GM12878 (cell line): ENCODE results near the gene EIF2B4. TPM values are rescaled to one million over a fixed set of nuclear protein-coding genes. Genes with fewer than 3 reads are reported as not detected.

ENCODE experiments used
- ATAC-seq: fragments of 200-7000 bp; cut with Tn5 transposase; 3 replicates; pipeline ENCODE4 v1.9.1; 2020; ENCODE audit warnings: mild to moderate bottlenecking, moderate library complexity
- BruUV-seq: library from RNA; stranded (reverse); fragments of 400-500 nt; replicated peaks from 2 replicates; lab custom pipeline; 2021; lab: Mats Ljungman, UMichigan
- CTCF ChIA-PET: fragments of 300-600 bp; sonication (Branson Sonifier 250); formaldehyde crosslinking; extraction: SDS; loops from one replicate; lab custom pipeline; 2021; ENCODE audit warnings: inconsistent platforms; lab: Yijun Ruan, JAX
- POLR2A ChIA-PET: fragments of 350-600 bp; formaldehyde crosslinking; extraction: SDS; loops from one replicate; lab custom pipeline; 2021; ENCODE audit warnings: inconsistent platforms; lab: Charles Lee
- RAD21 ChIA-PET: fragments of 300-600 bp; sonication (Branson Sonifier 250); formaldehyde crosslinking; loops from one replicate; lab custom pipeline; 2023; ENCODE audit warnings: antibody characterized with exemption; ENCODE audit not compliant: unreplicated experiment; lab: Charles Lee
- SMC1A ChIA-PET: fragments of 300-600 bp; sonication (Branson Sonifier 250); formaldehyde crosslinking; loops from one replicate; lab custom pipeline; 2023; ENCODE audit not compliant: unreplicated experiment, uncharacterized antibody; lab: Charles Lee
- DNase-seq: peaks from one replicate; pipeline ENCODE4 v3.0.0-alpha.2; 2011; ENCODE audit warnings: low read depth, low spot score
- FAIRE-seq: peaks from 3 replicates; lab custom pipeline; 2011; peaks lifted over from hg19 to GRCh38; lab: Jason Lieb, UNC
- H2AFZ ChIP-seq: 2 replicates; pipeline ENCODE4 v1.6.0; 2011; ENCODE audit warnings: low read depth, low read length, control low read depth; ENCODE audit not compliant: control insufficient read depth
- H3K27ac ChIP-seq: 2 replicates; pipeline ENCODE4 v1.5.1; 2011; ENCODE audit warnings: control low read depth; ENCODE audit not compliant: control insufficient read depth, insufficient read depth
- H3K27me3 ChIP-seq, 2 experiments: replicated peaks in 1 of 2; 2 replicates each; pipeline versions ENCODE4 v1.6.0 to v1.6.1; 2011; ENCODE audit warnings: low read length in 1 of 2; ENCODE audit not compliant: control insufficient read depth in 2 of 2, insufficient read depth in 2 of 2
- H3K36me3 ChIP-seq, 2 experiments: 2 replicates each; pipeline ENCODE4 v1.5.1; 2011; ENCODE audit warnings: low read length in 1 of 2; ENCODE audit not compliant: control insufficient read depth in 2 of 2, insufficient read depth in 2 of 2
- H3K4me1 ChIP-seq: 2 replicates; pipeline ENCODE4 v1.6.1; 2011; ENCODE audit warnings: mild to moderate bottlenecking, low read length, moderate library complexity, mixed read lengths; ENCODE audit not compliant: control insufficient read depth, insufficient read depth
- H3K4me2 ChIP-seq: 2 replicates; pipeline ENCODE4 v1.6.0; 2011; ENCODE audit warnings: control low read depth; ENCODE audit not compliant: control insufficient read depth, insufficient read depth
- H3K4me3 ChIP-seq: fragments of 200-600 bp; sonication (generic); 2 replicates; pipeline ENCODE4 v1.5.1; 2016
- H3K79me2 ChIP-seq: 2 replicates; pipeline ENCODE4 v1.6.0; 2011; ENCODE audit warnings: low read length; ENCODE audit not compliant: control insufficient read depth, insufficient read depth
- H3K9ac ChIP-seq: 2 replicates; pipeline ENCODE4 v1.8.0; 2011; ENCODE audit warnings: low read length, control low read depth, mixed read lengths; ENCODE audit not compliant: control insufficient read depth, insufficient read depth
- H3K9me3 ChIP-seq: replicated peaks from 3 replicates; pipeline ENCODE4 v1.5.1; 2011; ENCODE audit warnings: mild to moderate bottlenecking, low read length; ENCODE audit not compliant: control insufficient read depth, insufficient read depth
- H4K20me1 ChIP-seq: 2 replicates; pipeline ENCODE4 v1.6.0; 2011; ENCODE audit not compliant: control insufficient read depth, insufficient read depth
- BACH1 ChIP-seq: fragments of 450-650 bp; IDR thresholded peaks from 2 replicates; pipeline ENCODE4 v1.6.1; 2017; ENCODE audit warnings: mild to moderate bottlenecking, borderline replicate concordance
- BCL11A ChIP-seq: IDR thresholded peaks from 2 replicates; pipeline ENCODE4 v1.6.1; 2011; ENCODE audit warnings: low read depth, low read length
- CBFB ChIP-seq: IDR thresholded peaks from 2 replicates; pipeline ENCODE4 v1.6.1; 2016; ENCODE audit warnings: antibody characterized with exemption, low read depth
- DPF2 ChIP-seq: fragments of 450-650 bp; IDR thresholded peaks from 2 replicates; pipeline ENCODE4 v1.6.1; 2017; ENCODE audit warnings: mild to moderate bottlenecking
- NR2C1 ChIP-seq: fragments of 450-650 bp; IDR thresholded peaks from 2 replicates; pipeline ENCODE4 v1.6.1; 2017; ENCODE audit warnings: antibody characterized with exemption, mild to moderate bottlenecking, moderate library complexity
- ZNF24 ChIP-seq: fragments of 450-650 bp; IDR thresholded peaks from 2 replicates; pipeline ENCODE4 v1.6.1; 2017; ENCODE audit warnings: antibody characterized with exemption, mild to moderate bottlenecking
- WGBS: methylation state at CpG from one replicate; pipeline ENCODE4 v1.1.6; 2016; ENCODE audit warnings: low lambda C conversion rate; ENCODE audit not compliant: insufficient replicate concordance, insufficient coverage; ENCODE audit errors: missing lambda C conversion rate; 5-methylcytosine and 5-hydroxymethylcytosine counted together
- in situ Hi-C: fragments of 300-500 bp; cut with MboI; formaldehyde crosslinking; loops from 9 replicates; pipeline ENCODE4 v1.14.3; 2018; ENCODE audit warnings: mixed read lengths
- intact Hi-C: fragments of 100-400 bp; cut with micrococcal nuclease; formaldehyde crosslinking; loops from one replicate; pipeline ENCODE4 v1.14.2; 2022; ENCODE audit not compliant: unreplicated experiment
- polyA plus RNA-seq, 11 experiments: library from polyadenylated mRNA; depleted of rRNA in 4 of 11; unstranded in 6 of 11; stranded (reverse) in 5 of 11; fragments of >200 nt; fragmentation: Nextera tagmentation in 4 of 11; fragmentation: Illumina TruSeq in 1 of 11; extraction: Ambion mirVana in 4 of 11; extraction: Trizol in 1 of 11; gene quantifications; 1 replicate in 1 of 11; 2 replicates in 10 of 11; pipeline versions ENCODE4 v1.2.1 to v1.2.3, GENCODE V29; 2011 to 2016; ENCODE audit warnings: inconsistent platforms in 2 of 11, missing spikeins in 2 of 11, low read depth in 1 of 11
- total RNA-seq, 4 experiments: library from RNA; depleted of rRNA in 3 of 4; stranded (reverse); fragments of >200 nt in 3 of 4; fragmentation: Illumina TruSeq in 1 of 4; extraction: Trizol in 1 of 4; gene quantifications; 2 replicates each; pipeline versions ENCODE4 v1.2.1 to v1.2.3, GENCODE V29; 2013 to 2021
- TF ChIP-seq, protein P1 (sequence below): IDR thresholded peaks from 2 replicates; pipeline ENCODE4 v1.6.1; 2011; ENCODE audit warnings: mild to moderate bottlenecking, low read depth, low read length, moderate library complexity; ENCODE audit not compliant: insufficient replicate concordance
- TF ChIP-seq, protein P2 (sequence below): fragments of 150-350 bp; IDR thresholded peaks from 2 replicates; pipeline ENCODE4 v1.6.1; 2016; ENCODE audit warnings: low read depth, low read length
- TF ChIP-seq, protein P3 (sequence below): IDR thresholded peaks from 2 replicates; pipeline ENCODE4 v1.6.1; 2012; ENCODE audit warnings: improper control_type of control experiment, low read depth, low read length; ENCODE audit not compliant: insufficient replicate concordance

Gene EIF2B4
- total and polyA plus RNA-seq, 10 of the 15 experiments (the other 5 are each of a cell fraction or from before 2014, with no cell fraction given): 13.4 to 53.9 (median 27.5) TPM

DNA sequence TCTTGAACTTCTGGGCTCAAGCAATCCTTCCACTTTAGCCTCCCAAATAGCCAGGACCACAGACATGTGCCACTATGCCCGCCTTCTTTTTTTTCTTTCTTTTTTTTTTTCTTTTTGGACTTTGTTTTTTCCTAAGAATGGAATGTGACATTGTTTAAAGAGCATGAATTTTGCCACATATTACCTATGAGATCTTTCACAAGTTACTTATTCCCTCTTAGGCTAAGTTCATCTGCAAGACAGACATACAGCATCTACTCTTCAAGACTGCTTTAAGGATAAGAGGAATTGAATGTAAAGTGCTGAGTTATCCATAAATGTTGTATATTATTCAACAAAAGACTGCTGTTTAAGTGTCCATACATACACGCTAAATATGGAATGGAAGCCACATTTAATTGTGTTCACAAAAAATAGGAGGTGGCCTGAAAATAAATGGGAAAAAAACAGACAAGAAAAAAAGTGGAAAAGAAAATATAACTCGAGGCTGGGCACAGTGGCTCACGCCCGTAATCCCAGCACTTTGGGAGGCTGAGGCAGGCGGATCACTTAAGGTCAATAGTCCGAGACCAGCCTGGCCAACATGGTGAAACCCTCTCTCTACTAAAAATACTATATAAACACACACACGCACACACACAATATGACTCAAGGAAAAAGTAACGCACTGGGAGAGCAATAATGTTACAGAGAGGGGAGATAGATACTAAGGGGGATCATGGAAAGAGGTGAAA, 42.4 kb upstream of the EIF2B4 start (continued):
- TF ChIP-seq, protein P1, sequence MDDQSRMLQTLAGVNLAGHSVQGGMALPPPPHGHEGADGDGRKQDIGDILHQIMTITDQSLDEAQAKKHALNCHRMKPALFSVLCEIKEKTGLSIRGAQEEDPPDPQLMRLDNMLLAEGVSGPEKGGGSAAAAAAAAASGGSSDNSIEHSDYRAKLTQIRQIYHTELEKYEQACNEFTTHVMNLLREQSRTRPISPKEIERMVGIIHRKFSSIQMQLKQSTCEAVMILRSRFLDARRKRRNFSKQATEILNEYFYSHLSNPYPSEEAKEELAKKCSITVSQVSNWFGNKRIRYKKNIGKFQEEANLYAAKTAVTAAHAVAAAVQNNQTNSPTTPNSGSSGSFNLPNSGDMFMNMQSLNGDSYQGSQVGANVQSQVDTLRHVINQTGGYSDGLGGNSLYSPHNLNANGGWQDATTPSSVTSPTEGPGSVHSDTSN: no peak
- no peak for TF ChIP-seq BCL11A
- no peak for TF ChIP-seq BACH1

DNA sequence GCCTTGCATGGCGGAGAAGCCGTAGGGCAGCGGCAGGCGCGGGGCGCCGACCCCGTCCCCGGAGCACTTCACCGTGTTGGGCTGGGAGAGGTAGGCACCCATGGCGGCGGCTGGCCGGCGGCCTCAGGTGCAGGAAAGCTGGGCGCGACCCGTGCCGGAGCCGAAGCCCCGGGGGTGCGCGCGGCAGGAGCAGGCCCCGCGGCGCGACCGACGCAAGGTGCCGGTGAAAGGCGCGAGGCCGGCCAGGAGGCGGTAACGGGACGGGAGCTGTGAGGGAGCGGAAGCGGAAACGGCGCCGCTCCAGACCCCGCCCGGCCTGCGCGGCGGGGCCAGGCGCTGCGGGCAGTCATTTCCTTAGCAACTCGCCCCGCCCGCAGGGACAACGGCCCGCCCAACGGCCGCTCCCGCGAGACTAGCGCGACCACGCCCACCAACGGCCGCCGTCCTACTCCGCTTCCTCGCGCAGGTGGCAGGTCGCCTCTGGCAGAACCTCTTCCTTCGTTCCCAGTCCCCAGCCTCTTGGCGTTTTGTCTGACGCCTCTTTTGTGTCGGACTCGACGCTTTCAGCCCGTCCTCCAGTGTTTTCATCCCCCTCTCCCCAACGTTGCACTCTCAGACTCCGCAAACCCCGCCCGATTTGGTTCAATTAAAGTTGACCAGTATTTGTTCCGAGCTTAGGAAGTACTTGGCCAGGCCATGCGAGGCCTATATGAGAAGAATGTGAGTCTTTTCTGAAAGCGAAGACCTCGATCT, 39.4 kb upstream of the EIF2B4 start, which contains the start of gene PPM1G:
TSS of gene PPM1G (minus strand) at position 271 of the 753 bp plus-strand sequence. CDS start at position 102, 169 bp downstream.
- SMC1A ChIA-PET: interaction anchor here (0.7 to 2.4 kb wide), 10 partner anchors 11 to 273 kb away, joined by 3 to 20 read pairs (median 4); partner anchors contain the start of genes CCDC121, EIF2B4, GPN1 and NRBP1
- Histone ChIP-seq H3K27ac (peak within 1 kb of the TSS; percentile 76), H4K20me1 (no peaks in the 10 kb centered on the region), H2AFZ (peak within 1 kb of the TSS; percentile 95), H3K4me2 (peak within 1 kb of the TSS; percentile 93), H3K9me3 (no peaks in the 10 kb centered on the region), H3K36me3 (no peaks in the 10 kb centered on the region), H3K4me1 (peaks cover 6% of the 10 kb centered on the region; the same call in 1 of the 2 replicates), H3K9ac (peak within 1 kb of the TSS; percentile 93), H3K4me3 (peak within 1 kb of the TSS; percentile 99), H3K79me2 (peaks cover 44% of the 10 kb centered on the region), H3K27me3 (no peaks in the 10 kb centered on the region)
- CTCF ChIA-PET: interaction anchor here (0.8 to 4.6 kb wide), 8 partner anchors 8 to 274 kb away, joined by 3 to 52 read pairs (median 5); partner anchors contain the start of genes EIF2B4 and NRBP1
- in situ Hi-C loops: no loop called here
- POLR2A ChIA-PET: interaction anchor here (0.6 to 3.3 kb wide), 11 partner anchors 9 to 258 kb away, joined by 3 to 71 read pairs (median 6); partner anchors contain the start of genes NRBP1, SNX17, ZNF512 and ZNF513
- intact Hi-C loops: loop anchor here (2.0 to 10.0 kb wide), 4 partner anchors 19 to 275 kb away; partner anchors contain the start of genes EIF2B4, NRBP1, SNX17 and ZNF512
- WGBS: 2% methylated on average over 69 of the region's 82 CpGs
- FAIRE-seq: peak; percentile 97
- RAD21 ChIA-PET: interaction anchor here (1.2 to 2.2 kb wide), 5 partner anchors 20 to 273 kb away, joined by 3 to 29 read pairs (median 5); partner anchors contain the start of genes CCDC121, EIF2B4, GPN1 and NRBP1
- DNase-seq: peak; percentile 85
- ATAC-seq: peak; percentile 97
- BruUV-seq: no TSS peak
- TF ChIP-seq CBFB (peak; percentile 67; the same call in 1 of the 2 replicates), NR2C1 (peak; percentile 51; the same call in 1 of the 2 replicates), DPF2 (peak; percentile 86), ZNF24 (no peak; the same call in 1 of the 2 replicates)
- TF ChIP-seq, protein P2, sequence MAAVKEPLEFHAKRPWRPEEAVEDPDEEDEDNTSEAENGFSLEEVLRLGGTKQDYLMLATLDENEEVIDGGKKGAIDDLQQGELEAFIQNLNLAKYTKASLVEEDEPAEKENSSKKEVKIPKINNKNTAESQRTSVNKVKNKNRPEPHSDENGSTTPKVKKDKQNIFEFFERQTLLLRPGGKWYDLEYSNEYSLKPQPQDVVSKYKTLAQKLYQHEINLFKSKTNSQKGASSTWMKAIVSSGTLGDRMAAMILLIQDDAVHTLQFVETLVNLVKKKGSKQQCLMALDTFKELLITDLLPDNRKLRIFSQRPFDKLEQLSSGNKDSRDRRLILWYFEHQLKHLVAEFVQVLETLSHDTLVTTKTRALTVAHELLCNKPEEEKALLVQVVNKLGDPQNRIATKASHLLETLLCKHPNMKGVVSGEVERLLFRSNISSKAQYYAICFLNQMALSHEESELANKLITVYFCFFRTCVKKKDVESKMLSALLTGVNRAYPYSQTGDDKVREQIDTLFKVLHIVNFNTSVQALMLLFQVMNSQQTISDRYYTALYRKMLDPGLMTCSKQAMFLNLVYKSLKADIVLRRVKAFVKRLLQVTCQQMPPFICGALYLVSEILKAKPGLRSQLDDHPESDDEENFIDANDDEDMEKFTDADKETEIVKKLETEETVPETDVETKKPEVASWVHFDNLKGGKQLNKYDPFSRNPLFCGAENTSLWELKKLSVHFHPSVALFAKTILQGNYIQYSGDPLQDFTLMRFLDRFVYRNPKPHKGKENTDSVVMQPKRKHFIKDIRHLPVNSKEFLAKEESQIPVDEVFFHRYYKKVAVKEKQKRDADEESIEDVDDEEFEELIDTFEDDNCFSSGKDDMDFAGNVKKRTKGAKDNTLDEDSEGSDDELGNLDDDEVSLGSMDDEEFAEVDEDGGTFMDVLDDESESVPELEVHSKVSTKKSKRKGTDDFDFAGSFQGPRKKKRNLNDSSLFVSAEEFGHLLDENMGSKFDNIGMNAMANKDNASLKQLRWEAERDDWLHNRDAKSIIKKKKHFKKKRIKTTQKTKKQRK: no peak
- TF ChIP-seq, protein P3, sequence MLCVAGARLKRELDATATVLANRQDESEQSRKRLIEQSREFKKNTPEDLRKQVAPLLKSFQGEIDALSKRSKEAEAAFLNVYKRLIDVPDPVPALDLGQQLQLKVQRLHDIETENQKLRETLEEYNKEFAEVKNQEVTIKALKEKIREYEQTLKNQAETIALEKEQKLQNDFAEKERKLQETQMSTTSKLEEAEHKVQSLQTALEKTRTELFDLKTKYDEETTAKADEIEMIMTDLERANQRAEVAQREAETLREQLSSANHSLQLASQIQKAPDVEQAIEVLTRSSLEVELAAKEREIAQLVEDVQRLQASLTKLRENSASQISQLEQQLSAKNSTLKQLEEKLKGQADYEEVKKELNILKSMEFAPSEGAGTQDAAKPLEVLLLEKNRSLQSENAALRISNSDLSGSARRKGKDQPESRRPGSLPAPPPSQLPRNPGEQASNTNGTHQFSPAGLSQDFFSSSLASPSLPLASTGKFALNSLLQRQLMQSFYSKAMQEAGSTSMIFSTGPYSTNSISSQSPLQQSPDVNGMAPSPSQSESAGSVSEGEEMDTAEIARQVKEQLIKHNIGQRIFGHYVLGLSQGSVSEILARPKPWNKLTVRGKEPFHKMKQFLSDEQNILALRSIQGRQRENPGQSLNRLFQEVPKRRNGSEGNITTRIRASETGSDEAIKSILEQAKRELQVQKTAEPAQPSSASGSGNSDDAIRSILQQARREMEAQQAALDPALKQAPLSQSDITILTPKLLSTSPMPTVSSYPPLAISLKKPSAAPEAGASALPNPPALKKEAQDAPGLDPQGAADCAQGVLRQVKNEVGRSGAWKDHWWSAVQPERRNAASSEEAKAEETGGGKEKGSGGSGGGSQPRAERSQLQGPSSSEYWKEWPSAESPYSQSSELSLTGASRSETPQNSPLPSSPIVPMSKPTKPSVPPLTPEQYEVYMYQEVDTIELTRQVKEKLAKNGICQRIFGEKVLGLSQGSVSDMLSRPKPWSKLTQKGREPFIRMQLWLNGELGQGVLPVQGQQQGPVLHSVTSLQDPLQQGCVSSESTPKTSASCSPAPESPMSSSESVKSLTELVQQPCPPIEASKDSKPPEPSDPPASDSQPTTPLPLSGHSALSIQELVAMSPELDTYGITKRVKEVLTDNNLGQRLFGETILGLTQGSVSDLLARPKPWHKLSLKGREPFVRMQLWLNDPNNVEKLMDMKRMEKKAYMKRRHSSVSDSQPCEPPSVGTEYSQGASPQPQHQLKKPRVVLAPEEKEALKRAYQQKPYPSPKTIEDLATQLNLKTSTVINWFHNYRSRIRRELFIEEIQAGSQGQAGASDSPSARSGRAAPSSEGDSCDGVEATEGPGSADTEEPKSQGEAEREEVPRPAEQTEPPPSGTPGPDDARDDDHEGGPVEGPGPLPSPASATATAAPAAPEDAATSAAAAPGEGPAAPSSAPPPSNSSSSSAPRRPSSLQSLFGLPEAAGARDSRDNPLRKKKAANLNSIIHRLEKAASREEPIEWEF: no peak
